Measurements from ENCODE around the gene PROSER3. TPM values are rescaled to one million over a fixed set of nuclear protein-coding genes. Genes with fewer than 3 reads are reported as not detected.

The PROSER3 gene
- total RNA-seq, 1 donor = 5.8 TPM

GRCh38 chr19:35714601-35715354, 43.2 kb upstream of the PROSER3 start:
- Histone ChIP-seq H3K4me1 (ENCODE audit: insufficient read depth, low read length) (peaks cover 17% of the 10 kb centered on the region), H3K27ac (ENCODE audit: low read depth, low read length) (no peak overlapping the region), H3K36me3 (ENCODE audit: insufficient read depth, low read length) (no peaks in the 10 kb centered on the region), H4K20me1 (ENCODE audit: insufficient read depth, low read length) (peaks cover 14% of the 10 kb centered on the region), H3K79me2 (ENCODE audit: insufficient read depth, low read length) (peaks cover 21% of the 10 kb centered on the region), H2AFZ (ENCODE audit: low read length) (no peak overlapping the region), H3K27me3 (ENCODE audit: insufficient read depth, low read length) (no peaks in the 10 kb centered on the region), H3K9me3 (ENCODE audit: low read depth, low read length) (no peaks in the 10 kb centered on the region), H3K4me3 (ENCODE audit: insufficient read depth, low read length) (no peak overlapping the region), H3K4me2 (ENCODE audit: insufficient read depth, low read length) (no peak overlapping the region)
- TF ChIP-seq, protein P1, sequence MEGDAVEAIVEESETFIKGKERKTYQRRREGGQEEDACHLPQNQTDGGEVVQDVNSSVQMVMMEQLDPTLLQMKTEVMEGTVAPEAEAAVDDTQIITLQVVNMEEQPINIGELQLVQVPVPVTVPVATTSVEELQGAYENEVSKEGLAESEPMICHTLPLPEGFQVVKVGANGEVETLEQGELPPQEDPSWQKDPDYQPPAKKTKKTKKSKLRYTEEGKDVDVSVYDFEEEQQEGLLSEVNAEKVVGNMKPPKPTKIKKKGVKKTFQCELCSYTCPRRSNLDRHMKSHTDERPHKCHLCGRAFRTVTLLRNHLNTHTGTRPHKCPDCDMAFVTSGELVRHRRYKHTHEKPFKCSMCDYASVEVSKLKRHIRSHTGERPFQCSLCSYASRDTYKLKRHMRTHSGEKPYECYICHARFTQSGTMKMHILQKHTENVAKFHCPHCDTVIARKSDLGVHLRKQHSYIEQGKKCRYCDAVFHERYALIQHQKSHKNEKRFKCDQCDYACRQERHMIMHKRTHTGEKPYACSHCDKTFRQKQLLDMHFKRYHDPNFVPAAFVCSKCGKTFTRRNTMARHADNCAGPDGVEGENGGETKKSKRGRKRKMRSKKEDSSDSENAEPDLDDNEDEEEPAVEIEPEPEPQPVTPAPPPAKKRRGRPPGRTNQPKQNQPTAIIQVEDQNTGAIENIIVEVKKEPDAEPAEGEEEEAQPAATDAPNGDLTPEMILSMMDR (IDR thresholded peaks at IDR 0.05; ENCODE audit: extremely low read depth, low read depth, low read length) = no peak
- peak; percentile 50 for DNase-seq (ENCODE audit: insufficient read length, low spot score, missing footprints)

DNA sequence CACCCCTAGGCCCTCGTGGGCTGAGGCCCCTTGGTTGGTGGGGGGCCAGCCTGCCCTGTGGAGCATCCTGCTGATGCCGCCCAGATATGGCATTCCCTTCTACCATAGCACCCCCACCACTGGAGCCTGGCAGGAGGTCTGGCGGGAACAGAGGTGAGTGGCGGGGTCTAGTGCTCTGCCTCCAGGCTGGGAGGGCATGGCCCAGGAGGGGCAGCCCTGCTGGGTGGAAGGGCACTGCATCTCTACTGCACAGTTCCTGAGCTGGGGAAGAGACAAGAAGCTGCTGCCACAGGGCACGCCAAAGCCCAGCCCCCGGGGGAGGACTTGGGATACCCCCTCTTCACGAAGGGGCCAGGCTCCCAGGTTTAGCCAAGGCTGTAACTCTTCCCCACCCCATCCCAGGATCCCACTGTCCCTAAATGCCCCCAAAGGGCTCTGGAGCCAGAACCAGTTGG, 42.6 kb upstream of the PROSER3 start:
- peaks cover 27% of the 10 kb centered on the region for H3K79me2 ChIP-seq (ENCODE audit: insufficient read depth, low read length)
- no peaks in the 10 kb centered on the region for H3K9me3 ChIP-seq (ENCODE audit: low read depth, low read length)
- no peaks in the 10 kb centered on the region for H3K27me3 ChIP-seq (ENCODE audit: insufficient read depth, low read length)
- TF ChIP-seq, protein P1 (IDR thresholded peaks at IDR 0.05; ENCODE audit: extremely low read depth, low read depth, low read length) = no peak
- DNase-seq (ENCODE audit: insufficient read length, low spot score, missing footprints) = peak; percentile 78
- peaks cover 3% of the 10 kb centered on the region for H3K36me3 ChIP-seq (ENCODE audit: insufficient read depth, low read length)
- peaks cover 18% of the 10 kb centered on the region for H4K20me1 ChIP-seq (ENCODE audit: insufficient read depth, low read length)
- no peak overlapping the region for H3K4me2 ChIP-seq (ENCODE audit: insufficient read depth, low read length)
- peaks cover 17% of the 10 kb centered on the region for H3K4me1 ChIP-seq (ENCODE audit: insufficient read depth, low read length)
- no peak overlapping the region for H3K4me3 ChIP-seq (ENCODE audit: insufficient read depth, low read length)
- H3K27ac ChIP-seq (ENCODE audit: low read depth, low read length) = no peak overlapping the region
- H2AFZ ChIP-seq (ENCODE audit: low read length) = no peak overlapping the region

DNA sequence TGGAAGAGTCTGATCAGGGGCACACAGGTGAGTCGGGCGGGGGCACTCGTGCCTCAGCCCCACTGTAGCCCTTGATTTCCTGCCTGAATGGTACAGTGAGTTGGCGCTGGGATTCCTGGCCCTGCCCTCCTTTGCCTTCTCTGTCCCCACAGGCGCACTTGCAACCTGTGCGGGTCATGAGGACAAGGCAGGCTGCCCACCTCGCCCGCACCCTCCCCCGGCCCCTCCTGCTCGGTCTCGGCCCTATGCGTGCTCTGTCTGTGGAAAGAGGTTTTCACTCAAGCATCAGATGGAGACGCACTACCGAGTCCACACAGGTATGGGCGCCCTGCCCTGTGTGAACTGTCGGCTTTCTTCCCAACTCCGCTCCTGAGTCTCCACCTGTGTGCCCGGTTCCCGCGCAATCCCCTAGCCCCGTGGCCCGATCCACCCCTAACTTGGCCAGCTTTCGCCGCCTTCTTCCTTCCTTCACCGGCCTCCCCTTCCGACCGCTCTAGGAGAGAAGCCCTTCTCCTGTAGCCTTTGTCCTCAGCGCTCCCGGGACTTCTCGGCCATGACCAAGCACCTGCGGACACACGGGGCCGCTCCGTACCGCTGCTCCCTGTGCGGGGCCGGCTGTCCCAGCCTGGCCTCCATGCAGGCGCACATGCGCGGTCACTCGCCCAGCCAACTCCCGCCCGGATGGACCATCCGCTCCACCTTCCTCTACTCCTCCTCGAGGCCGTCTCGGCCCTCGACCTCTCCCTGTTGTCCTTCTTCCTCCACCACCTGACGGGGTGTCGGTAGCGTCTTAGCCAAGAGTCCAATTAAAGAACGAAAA, 41.8 kb upstream of the PROSER3 start:
- peak overlapping the region; percentile 80 for H3K4me3 ChIP-seq (ENCODE audit: insufficient read depth, low read length)
- no peaks in the 10 kb centered on the region for H3K9me3 ChIP-seq (ENCODE audit: low read depth, low read length)
- H4K20me1 ChIP-seq (ENCODE audit: insufficient read depth, low read length) = peaks cover 19% of the 10 kb centered on the region
- H3K27ac ChIP-seq (ENCODE audit: low read depth, low read length) = no peak overlapping the region
- no peaks in the 10 kb centered on the region for H3K27me3 ChIP-seq (ENCODE audit: insufficient read depth, low read length)
- peaks cover 6% of the 10 kb centered on the region for H3K36me3 ChIP-seq (ENCODE audit: insufficient read depth, low read length)
- peak overlapping the region; percentile 96 for H2AFZ ChIP-seq (ENCODE audit: low read length)
- H3K4me1 ChIP-seq (ENCODE audit: insufficient read depth, low read length) = peaks cover 17% of the 10 kb centered on the region
- peak; percentile 98 for DNase-seq (ENCODE audit: insufficient read length, low spot score, missing footprints)
- peaks cover 33% of the 10 kb centered on the region for H3K79me2 ChIP-seq (ENCODE audit: insufficient read depth, low read length)
- TF ChIP-seq, protein P1 (IDR thresholded peaks at IDR 0.05; ENCODE audit: extremely low read depth, low read depth, low read length) = no peak
- peak overlapping the region; percentile 89 for H3K4me2 ChIP-seq (ENCODE audit: insufficient read depth, low read length)

All from osteoblast (primary cell).